ENCODE results near the gene LMCD1.
"Not testable (repeated sequence)": the region's sequence is repeated elsewhere in the genome, so short reads cannot be mapped to it uniquely, and the experiment has no call there.

LMCD1 gene

DNA sequence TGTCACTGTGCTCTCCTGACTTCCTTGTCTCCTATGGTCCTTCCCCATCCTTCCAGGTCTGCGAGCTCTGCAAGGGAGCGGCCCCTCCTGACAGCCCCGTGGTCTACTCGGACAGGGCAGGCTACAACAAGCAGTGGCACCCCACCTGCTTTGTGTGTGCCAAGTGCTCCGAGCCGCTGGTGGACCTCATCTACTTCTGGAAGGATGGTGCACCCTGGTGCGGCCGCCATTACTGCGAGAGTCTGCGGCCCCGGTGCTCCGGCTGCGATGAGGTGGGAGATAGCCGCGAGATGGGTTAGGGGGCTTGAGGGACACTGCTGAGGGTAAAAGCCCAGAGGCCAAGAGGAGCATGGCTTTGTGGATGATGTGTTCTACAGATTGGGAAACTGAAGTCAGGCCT lies 63.8 kb downstream of the LMCD1 start:
- no peak for DNase-seq

DNA sequence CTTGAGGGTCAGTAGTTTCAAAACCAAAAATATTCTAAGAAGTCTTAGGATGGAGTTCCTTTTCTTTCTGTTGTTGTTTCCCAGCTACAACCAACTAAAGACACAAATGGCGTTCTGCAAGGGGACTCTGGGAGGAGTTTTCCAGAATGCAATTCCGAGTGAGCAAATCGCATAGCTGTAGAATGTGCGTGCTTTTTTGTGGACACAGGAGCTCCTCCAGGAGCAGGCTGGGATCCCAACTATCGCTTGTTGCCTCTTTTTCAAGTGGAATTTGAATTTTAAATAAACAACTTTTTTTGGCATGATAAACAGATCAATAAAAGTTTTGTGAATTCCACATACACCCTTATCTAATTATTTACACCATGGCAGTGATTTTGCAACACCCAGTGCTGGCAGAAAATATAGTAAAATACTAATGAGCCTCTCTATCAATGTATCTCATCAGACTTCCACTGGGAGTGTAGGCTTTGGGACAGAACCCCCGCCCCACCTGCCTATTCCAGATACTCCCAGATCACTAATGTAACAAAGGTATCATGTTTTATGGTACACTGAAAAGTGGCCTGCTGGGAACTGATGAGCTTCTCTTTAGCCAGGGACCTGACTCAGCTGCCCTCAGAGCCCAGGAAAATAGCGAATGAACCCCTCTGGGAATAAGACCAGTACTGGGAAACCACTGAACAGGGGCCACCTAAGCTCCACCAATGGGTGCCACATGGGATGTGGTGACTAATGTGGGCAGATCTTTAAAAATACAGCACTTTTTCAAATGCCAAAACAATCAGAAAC lies 66.4 kb downstream of the LMCD1 start:
- no peak for DNase-seq

DNA sequence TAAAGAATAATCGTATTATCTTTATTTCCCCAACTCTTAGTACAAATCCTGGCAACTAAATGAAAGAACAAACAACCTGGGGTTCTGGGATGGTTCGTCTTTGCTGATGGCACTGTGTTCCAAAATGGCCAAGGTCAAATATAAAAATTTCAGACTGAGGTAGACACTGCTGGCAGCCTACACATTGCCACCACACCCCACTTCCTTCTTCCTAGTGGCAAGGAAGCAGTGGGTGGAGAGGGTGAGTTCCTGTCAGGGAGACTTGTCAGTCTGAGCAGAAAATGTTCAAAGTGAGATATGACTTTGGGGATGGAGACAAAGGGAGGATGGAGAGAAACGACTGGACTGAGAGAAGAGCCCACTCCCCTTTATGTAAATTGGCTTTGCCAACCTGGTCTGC lies 69.6 kb downstream of the LMCD1 start:
- DNase-seq = no peak

DNA sequence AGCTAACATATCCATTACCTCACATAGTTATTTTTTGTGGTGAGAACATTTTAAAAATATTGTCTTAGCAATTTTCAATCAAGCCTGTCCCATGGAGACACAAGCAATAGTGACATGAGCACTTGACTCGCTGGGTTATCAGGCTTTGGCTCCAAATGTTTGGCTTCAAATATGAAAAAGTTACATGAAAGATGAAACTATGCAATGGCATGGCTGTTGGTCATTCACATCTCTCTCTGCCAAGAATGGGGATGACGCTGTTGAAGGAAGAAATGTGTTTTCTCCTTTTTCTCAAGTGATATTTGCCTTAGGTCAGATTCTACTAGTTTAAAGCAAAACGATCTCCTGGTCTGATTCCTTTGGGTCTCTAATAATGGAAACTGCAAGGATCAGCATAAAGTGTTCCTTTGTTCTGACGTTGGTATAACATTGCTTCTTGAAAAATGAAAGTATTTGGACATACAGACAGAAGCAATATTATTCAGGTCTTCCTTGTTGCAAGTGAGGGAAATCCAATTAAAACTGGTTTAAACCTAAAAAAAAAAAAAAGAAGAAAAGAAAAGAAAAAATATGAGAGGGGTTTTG lies 71.8 kb downstream of the LMCD1 start:
- no peak for DNase-seq

DNA sequence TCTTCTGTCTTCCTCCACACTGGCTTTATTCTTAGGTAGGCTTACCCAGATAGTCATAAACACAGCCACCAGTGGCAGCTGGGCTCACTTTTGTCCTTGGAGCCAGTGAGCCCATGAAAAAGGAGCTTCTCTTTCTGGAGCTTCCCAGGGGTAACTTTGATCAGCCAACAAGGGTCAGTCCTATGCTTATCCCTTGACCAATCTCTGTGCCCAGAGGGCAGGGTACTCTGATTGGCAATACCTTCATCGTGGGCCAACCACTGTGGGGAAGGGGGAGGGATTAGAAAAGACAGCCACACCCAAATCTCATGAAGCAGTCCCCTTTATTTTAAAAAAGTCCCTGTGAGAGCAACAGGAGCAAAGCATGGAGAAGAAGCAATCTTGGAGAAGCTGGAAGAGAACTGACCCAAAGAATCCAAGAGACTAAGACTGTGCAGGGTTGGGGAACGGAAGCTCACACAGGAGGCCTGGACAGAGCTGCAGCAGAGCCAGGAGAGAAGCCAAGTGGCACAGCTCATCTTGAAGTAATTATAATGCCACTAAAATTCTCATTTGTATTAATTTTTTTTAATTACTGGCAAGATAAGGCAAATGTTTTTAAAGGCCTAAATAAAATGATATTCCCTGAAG lies 72.5 kb downstream of the LMCD1 start:
- no peak for DNase-seq

DNA sequence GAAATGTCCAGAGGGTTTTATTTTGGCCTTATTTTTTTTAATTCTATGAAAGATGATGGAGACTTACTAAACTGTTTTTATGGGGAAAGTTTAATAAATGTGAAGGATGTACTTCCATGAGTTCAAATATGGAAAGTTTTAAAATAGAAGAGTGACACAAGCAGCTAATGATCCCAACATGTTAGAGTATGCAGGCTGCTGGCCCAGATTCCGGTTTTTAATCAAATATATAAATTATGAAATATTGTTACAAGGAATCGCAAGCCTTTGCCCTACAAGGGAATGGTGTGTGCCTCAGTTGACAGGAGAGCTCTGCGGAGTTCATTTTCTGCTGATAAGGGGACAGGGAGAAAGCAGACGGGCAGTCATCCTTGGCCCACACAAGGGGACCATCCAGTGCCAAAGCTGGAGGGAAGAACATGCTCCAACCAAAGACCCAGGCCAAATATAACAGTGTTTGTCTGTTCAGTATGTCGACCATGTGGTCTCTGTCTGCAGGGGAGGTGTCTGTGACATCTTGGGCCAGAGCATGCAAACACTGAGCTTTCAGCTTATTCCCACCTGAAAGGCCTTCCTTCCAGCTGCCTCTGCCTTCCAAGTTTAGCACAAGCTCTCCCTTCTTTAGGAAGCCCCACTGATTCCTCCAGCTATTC lies 73.2 kb downstream of the LMCD1 start:
- no peak for DNase-seq

DNA sequence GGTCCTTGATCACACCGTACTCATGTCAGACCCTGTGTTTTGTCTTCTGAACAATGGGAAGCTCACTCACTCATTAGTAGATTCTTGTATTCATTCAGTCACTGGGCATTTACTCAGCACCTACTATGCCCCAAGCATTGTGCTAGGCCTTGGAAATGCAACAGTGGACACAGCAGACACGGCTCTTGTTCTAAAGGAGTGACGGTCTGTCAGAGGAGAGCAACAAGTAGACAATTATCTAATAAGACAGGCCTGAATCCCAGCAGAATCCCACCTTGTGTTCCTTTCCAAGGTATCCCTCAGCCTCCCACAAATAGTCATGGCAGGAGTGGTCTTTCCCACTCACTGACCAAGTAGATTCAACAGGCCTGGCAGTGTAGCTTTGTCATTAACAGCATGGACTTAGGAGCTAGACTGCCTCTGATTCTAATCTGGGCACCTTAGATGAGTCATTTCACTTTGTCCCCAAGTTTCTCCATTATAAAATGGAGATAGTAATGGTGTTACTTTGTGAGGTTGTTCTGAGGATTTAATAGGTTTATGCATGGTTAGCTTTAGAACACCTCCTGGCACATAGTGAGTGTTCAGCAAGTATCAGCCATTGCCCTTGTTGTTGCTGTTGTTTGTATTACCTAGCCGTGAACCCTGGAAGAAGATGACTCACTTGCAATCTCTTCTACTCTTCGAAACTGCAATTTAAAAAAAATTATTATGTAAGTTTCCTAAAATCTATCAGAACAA lies 73.9 kb downstream of the LMCD1 start:
- no peak for DNase-seq

DNA sequence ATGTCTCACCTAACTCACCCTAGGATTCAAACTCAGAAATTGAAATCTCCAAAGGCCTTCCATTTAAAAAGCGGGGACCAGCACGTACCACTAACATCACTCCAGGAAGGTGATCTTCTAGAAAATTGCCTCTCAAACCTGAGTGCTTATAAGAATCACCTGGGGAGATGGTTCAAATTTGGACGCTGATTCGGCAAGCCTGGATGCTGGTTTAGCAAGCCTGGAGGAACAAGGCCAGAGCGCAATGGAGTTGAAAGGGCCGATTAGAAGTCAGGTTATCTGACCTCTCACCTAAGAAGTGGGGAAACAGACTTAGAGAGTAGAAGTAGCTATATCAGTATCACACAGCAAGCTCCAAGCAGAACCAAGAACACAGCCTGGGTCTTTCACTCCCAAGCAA lies 74.8 kb downstream of the LMCD1 start:
- no peak for DNase-seq

DNA sequence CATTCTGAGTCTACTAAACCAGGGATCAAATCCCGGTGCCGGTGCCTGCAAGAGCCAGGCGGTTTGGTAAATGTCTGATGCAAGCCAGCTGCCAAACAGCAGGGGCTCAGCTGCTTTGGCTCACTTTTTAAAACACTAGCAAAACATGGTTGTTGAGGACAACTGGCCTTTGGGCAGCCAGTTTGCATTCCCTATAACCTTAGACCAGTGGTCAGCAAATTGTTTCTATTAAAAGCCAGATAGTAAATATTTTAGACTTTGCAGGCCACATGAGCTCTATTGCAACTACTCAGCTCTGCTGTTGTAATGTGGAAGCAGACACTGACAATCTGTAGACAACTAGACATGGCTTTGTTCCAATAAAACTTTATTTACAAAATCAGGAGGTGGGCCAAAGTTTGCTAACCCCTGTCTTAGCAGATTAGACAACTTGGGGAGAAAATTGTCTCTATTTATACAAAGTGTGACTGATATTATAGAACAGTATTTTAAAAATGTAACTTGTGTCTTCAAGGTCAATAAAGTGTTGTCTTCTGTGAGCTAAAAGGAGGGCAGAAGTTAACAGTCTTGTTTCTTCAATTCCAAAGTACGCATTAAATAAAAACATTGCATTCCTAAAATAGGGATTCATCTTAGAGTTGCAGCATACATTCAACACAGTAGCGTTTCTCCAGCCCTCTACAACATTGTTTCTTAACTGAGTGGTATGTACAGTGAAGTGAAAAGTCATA lies 75.4 kb downstream of the LMCD1 start:
- DNase-seq = no peak

DNA sequence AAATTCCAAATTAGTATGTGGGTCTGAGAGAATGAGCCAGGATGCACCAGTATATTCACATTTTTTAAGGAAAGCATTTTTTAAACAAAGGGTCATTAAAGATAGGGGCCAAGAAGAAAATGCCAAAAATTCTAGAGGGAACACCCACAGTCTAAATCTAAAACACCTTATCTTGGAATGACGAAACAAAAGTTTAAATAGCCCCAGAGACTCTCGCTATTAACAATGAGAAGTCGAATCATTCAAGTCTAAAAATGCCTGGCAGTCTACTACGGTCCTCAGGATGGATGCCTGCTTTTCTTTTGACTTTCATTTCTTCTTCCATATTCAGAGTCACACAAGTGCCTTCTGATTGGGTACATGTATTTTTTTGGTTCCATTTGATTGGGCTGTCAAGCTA lies 76.7 kb downstream of the LMCD1 start:
- DNase-seq = no peak

DNA sequence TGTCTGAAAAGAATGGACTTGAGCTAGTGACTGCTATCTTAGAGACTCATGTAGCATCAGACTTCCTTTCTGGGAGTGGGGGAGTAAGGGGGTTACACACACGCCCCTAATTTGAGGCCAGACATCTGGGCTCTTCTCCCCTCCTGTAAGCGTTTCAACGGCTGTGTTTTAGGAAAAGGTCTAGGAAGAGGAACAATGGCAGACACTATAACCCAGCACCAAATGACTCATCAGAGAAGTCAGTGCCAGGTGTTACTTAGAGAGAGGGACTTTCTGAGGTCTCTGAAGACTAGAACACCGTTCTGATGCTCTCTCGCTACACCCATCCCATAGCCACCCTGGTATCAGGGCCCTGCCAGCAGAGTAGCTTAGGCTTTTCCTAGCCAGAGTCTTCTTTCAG lies 77.5 kb downstream of the LMCD1 start:
- no peak for DNase-seq

DNA sequence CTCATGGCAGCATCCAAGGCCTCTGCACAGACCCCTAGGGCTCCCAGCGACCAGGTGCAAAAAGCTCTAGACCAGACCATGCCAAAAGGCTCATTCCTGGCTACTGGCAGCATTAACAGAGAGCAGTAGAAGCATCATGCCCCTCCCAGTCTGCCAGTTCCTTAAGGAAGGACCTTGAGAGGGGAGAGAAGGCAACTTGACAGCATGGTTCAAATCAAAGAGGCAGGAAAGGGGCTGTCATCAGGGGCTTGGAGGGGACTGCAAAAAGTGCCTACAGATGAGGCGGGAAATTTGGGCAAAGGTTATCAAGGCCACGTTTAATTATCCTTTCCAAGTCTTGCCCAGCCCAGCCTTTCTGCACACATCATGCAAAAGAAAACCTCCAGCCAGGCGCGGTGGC lies 78.3 kb downstream of the LMCD1 start:
- no peak for DNase-seq

DNA sequence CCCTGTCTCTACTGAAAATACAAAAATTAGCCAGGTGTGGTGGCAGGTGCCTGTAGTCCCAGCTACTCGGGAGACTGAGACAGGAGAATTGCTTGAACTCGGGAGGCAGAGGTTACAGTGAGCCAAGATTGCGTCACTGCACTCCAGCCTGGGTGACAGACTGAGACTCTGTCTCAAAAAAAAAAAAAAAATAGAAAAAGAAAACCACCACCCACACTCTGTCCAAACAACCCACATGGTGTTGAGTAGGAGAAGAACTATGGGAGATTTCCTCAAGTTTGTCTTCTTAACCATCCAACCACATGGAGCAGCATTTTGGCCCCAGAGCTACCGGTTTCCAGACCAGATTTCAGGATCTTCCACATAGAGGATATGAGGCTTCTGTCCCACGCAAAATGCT lies 78.8 kb downstream of the LMCD1 start:
- not testable (repeated sequence) for DNase-seq

DNA sequence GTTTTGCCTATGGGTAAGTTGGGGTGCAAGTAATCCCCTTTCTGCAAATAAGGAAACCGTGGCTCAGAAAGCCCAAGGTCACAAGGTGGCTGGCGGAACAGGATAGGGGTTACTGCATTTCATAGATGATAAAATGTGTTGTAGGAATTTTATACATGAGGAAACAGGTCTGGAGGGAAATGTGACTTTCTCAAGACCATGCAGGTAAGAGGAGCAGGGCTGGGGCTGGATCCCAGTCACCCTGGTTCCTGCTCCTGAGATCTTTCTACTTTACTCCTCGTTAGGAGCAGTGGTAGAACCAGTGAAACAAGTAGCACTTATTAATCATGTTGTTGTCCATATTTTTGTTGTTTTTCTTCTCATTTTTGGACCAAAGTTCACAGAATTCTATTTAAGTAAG lies 79.8 kb downstream of the LMCD1 start:
- DNase-seq = no peak

DNA sequence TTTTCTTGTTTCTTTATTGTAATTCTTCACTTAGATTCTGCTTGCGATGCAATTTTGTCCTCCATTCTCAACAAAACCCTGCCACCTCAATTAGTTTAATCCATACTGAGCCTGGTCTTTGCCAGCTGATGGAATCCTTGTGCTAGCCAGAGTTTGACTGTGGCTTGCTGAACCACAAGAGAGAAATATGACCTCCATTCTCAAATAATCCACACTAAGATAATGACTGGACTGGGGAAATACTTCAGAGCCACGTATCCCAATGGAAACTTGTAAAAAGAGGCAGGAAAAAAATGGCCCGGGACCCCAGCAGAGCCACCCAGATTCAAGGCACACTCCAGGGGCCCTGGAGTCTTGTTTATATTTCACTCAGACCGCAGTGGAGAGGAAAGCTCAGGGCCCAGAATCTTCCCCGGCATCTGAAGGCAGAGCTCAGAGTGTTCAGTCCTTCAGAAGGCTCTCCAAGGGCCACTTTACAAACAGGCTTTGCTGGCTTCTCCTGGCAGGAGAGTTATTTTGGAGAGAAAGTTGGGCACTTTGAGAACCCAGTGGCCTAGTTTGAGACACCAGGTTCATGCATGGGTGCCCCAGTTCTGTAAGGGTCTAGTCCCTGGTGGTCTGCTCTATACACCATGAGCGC lies 80.3 kb downstream of the LMCD1 start:
- no peak for DNase-seq

DNA sequence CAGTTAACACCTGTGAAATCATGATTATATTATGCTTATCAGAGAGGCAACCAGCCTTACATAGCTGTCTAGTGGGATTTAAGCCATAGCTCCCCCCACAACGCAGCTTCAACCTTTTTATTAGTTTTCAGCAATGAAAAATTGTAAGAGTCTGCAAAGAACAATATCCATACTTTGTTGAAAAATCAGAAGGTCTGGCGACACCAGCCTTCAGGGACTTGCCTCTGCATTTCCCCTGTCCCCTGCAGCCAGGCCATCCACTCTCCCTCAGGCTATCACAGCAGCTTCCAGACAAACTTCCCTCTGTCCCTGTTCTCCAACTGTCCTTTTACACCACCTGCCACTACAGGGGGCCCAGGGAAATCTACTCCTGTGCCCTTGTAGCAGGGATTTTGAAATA lies 83.0 kb downstream of the LMCD1 start:
- DNase-seq = no peak

DNA sequence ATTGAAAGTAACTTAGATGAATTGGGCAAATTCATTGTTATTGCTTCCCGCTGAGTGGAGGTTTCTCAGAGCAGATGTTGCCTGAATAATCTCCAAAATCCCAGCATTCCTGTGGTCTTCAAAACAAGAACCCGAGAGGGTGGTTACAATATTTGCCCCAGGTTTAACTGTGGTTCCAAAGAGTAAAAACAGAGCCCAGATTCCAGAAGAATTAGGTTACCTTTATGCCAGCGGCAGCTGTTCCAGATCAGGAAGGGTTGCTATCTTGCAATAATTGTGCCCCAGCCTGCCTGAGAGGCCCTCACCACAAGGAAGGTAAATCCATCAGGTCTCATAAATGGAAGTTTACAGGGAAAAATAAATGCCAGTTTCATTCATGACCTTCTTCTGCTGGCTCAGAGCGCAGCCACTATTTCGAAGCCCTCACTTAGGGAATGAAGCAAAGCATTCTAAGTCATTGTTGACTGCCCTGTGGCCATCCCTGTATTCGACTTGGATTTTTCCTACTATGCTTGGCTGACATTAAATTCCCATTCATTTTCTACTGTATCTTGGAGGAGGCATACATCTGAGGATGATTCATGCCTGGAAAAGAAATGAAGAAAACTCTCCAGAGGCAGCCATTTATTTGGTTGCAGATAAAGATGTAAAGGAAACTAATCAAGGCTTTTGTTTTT lies 88.4 kb downstream of the LMCD1 start:
- no peak for DNase-seq

DNA sequence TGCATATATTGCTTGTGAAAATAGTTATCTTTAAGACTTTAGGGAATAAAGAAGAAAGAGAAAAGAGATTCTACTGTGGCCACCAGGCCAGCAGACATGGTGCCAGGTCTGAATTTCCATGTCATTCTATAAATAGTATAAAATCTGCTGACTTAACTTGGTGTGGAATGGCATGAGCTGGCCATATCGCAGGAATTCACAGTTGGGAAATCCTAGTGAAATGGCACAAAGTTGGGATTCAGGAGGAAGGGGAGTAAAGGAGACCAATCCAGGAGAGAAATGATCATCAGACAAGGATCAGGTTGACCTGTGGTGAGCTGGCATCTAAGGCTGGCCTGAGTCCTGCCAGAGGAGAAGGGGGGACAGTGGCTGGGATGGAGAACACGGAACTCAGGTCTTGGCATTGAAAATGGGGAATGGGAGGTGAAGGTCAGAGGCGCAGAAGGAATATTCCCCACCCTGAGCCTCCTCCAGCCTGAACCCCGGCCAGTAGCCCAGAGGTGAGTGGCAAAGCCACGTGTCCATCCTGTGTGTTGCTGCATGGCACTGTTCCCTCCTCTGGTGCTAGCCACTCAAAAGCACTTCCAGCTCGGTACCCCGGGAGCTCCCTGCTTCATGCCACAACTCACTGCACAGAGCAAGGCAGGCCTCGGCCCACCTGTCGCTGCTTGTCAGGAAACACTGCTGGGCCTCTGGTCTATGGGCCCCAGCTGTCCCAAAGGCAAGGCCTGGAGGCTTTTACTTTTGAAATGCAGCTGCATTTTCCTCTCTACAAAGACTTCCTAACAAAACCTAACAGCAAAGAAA lies 91.6 kb downstream of the LMCD1 start:
- no peak for DNase-seq

DNA sequence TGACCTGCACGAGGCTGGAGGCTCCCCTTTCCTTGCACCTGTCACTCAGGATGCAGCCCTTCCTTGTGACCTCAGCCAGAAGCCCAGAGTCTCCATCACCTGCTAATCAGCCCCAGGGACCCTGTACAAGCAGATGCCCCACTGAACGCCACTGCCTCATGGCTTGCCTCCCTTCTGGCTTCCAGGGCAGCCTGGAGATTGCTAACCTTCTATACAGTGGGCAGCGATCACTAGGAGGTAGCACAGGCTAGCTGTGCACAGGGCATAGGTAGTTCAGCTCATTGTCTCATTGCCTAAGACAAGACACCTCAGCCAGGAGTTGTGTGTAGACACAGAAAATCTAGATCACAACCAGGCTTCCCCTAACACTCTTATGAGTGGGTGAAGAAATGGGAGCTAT lies 93.6 kb downstream of the LMCD1 start:
- no peak for DNase-seq

DNA sequence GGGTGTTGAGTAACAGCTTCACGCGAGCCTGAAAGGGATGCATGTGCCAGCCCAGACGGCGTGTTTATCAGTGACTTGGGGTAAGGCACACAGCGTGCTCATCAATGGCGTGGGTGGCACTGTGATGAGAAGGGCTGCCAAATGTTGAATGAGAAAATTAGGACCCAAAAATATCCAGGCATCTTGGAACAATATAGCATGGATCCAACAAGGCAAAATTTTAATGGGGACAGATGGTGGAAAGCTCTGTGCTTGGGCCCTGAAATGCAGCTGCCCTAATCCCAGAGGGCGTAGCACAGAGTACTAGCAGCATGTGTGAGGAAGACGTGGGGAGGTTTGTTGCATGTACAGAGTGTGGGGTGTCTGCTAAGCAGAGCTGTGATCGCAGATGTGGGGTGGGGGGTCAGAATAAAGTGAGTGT lies 94.1 kb downstream of the LMCD1 start:
- no peak for DNase-seq
